GM13977 (cell line): ENCODE measurements around the gene PLA2G2F.

Source experiments
- DNase-seq: peaks from one replicate; pipeline ENCODE4 v3.0.0; 2012; ENCODE audit warnings: low spot score
- in situ Hi-C: fragments of 300-500 bp; cut with MboI; formaldehyde crosslinking; loops from one replicate; pipeline ENCODE4 v1.12.0; 2022; ENCODE audit warnings: low sequenced_read_pairs, low pct_unique_long_range_greater_than_20kb, mixed read lengths, inconsistent platforms; ENCODE audit not compliant: unreplicated experiment
- TF ChIP-seq, protein P1 (sequence below): IDR thresholded peaks from 2 replicates; pipeline ENCODE4 v1.5.1; 2012; ENCODE audit warnings: mild to moderate bottlenecking, control low read depth; ENCODE audit not compliant: insufficient read depth; ENCODE audit errors: extremely low read depth, missing control alignments

PLA2G2F gene

GRCh38 chr1:20148571-20149500 lies 9.7 kb downstream of the PLA2G2F start:
- in situ Hi-C loops = loop anchor here (25.0 kb wide), 1 partner anchor 237 kb away; the partner anchor contains the start of gene PLA2G2E
- DNase-seq = no peak
- TF ChIP-seq, protein P1, sequence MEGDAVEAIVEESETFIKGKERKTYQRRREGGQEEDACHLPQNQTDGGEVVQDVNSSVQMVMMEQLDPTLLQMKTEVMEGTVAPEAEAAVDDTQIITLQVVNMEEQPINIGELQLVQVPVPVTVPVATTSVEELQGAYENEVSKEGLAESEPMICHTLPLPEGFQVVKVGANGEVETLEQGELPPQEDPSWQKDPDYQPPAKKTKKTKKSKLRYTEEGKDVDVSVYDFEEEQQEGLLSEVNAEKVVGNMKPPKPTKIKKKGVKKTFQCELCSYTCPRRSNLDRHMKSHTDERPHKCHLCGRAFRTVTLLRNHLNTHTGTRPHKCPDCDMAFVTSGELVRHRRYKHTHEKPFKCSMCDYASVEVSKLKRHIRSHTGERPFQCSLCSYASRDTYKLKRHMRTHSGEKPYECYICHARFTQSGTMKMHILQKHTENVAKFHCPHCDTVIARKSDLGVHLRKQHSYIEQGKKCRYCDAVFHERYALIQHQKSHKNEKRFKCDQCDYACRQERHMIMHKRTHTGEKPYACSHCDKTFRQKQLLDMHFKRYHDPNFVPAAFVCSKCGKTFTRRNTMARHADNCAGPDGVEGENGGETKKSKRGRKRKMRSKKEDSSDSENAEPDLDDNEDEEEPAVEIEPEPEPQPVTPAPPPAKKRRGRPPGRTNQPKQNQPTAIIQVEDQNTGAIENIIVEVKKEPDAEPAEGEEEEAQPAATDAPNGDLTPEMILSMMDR = no peak

- TF ChIP-seq, protein P1 = no peak
- DNase-seq = no peak
- in situ Hi-C loops = loop anchor here (10.0 to 25.0 kb wide), 2 partner anchors 45 to 237 kb away; partner anchors contain the start of gene PLA2G2E
Observed at GRCh38 chr1:20149601-20150325, 10.6 kb downstream of the PLA2G2F start.

- no peak for DNase-seq
- in situ Hi-C loops = loop anchor here (10.0 kb wide), 1 partner anchor 46 kb away; no protein-coding TSS in a partner anchor
Observed at GRCh38 chr1:20150326-20150705, 11.2 kb downstream of the PLA2G2F start.

GRCh38 chr1:20150969-20151368 lies 11.8 kb downstream of the PLA2G2F start:
- in situ Hi-C loops = loop anchor here (10.0 kb wide), 1 partner anchor 46 kb away; no protein-coding TSS in a partner anchor
- no peak for DNase-seq
- TF ChIP-seq, protein P1 = no peak

More at GRCh38 chr1:20150326-20150705, 11.2 kb downstream of the PLA2G2F start:
- TF ChIP-seq, protein P1 = no peak

- DNase-seq = peak; percentile 91
- TF ChIP-seq, protein P1 = peak; percentile 90
- in situ Hi-C loops = loop anchor here (10.0 kb wide), 1 partner anchor 47 kb away; no protein-coding TSS in a partner anchor
Observed at GRCh38 chr1:20151906-20152598, 12.9 kb downstream of the PLA2G2F start.

- in situ Hi-C loops = loop anchor here (10.0 kb wide), 1 partner anchor 48 kb away; no protein-coding TSS in a partner anchor
- DNase-seq = no peak
- TF ChIP-seq, protein P1 = no peak
Observed at GRCh38 chr1:20152599-20152930, 13.4 kb downstream of the PLA2G2F start.
